Peyer's patch (tissue), 4 donors: Measurements from ENCODE around the gene CNOT6L.

ENCODE experiments used
- CTCF ChIP-seq, 6 experiments: fragments of 450-650 bp in 4 of 6; fragments of 200-600 bp in 2 of 6; sonication (generic) in 1 of 6; IDR thresholded peaks; one replicate each; pipeline ENCODE4 v1.5.1; 2017 to 2019; ENCODE audit warnings: antibody characterized with exemption in 6 of 6, mild to moderate bottlenecking in 3 of 6, moderate library complexity in 1 of 6
- POLR2A ChIP-seq, 2 donors: fragments of 450-650 bp; IDR thresholded peaks; one replicate each; pipeline ENCODE4 v1.5.1; 2017; ENCODE audit warnings: antibody characterized with exemption in 2 of 2, mild to moderate bottlenecking in 2 of 2, moderate library complexity in 2 of 2

- no peak for TF ChIP-seq POLR2A (IDR thresholded peaks at IDR 0.05)
- TF ChIP-seq CTCF (IDR thresholded peaks at IDR 0.05): no peak
These were observed 42.7 kb downstream of the CNOT6L start for GRCh38 chr4:77776182-77777134.
